Middle frontal gyrus (tissue), 1 donor: ENCODE data around the gene CCNY.

Source experiments
- DNase-seq: peaks from one replicate; pipeline ENCODE4 v3.0.0-alpha.2; 2015; ENCODE audit warnings: low spot score; ENCODE audit errors: extremely low spot score

Gene CCNY

GRCh38 chr10:35448687-35449662 is 112.7 kb downstream of the CCNY start:
- no peak for DNase-seq

- DNase-seq: no peak
These were observed 113.6 kb downstream of the CCNY start for GRCh38 chr10:35449944-35450343.

DNA sequence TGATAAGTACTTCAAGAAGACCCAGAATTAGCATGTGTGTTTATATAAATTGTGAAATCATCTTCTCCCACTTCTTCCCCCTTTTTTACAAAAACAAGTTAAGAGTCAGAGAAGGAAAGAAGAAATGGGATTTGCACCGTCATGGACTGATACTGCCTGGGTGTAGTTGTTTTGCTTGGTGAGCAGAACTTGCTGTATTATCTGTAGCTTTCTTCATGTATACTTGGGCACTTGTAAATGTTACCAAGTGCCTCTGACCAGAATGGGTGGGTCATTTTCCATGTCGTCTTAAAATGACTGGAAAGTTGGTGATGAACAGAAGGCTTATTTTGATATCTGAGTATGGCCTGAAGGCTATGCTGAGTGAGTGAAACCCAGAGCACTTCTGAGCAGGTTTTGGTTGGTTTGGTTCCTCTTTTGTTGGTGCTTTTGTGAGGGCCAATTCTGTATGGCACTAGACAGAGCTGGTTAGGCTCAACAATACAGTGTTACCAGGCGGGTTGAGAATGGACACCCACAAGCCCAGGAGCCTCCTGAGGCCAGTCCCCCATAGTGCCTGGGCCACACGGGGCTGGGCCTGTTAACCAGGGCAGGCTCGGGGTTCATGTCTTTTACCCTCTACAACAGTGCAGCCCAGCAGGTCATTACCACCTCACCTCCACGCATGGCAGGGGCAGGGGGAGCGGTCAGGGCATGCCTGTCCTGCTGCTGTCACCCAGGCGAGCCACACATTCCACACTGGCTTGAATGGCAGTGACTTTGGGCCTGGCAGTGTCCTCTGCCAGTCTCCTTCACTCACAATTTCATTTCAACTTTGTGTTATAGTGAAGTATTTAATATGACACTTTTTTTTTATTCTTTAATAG is 115.1 kb downstream of the CCNY start:
- no peak for DNase-seq

GRCh38 chr10:35452171-35452570 is 115.9 kb downstream of the CCNY start:
- DNase-seq: no peak

DNA sequence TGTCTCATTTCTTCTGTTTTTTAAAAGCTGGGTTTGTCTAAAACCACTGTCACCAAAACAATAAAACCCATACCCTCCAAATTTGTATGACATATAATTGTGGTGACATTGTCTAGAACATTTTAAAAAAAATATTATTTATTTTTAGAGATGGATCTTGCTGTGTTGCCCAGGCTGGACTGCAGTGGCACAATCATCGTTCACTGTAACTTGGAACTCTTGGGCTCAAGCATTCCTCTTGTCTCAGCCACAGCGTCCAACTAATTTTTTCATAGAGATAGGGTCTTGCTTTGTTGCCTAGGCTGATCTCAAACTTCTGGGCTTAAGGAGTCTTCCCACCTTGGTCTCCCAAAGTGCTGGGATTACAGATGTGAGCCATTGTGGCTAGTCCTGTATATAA is 116.5 kb downstream of the CCNY start:
- no peak for DNase-seq

DNA sequence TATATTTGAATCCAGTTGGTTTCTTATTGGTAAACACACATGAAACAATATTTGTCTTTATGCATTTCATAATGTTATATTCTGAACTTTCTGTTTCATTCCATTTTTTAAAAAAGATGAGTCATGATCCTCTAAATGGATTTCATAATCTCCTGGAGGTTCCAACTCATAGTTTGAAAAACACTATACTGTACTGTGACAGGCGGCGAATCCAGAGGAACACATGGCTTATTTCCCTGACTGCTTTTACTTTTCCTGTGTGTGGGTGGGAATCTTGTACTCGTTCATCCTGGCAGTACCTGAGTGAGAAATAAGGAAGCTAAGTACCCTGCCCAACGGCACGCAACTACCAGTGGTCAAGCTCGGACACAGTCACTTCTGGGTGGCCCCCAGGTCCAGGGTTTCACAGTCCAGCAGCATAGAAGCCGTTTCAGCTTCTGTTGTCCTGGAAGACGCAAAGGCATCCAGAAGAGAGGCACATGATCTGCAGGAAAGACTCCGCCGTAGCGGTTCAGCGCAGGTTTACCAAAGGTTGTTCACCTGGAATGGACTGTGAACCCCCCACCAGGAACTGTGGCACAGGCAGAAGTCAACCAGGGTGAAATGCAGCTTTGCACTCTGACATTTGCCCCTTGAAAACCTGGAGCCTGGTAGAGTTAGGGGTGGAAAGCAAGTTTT is 117.7 kb downstream of the CCNY start:
- DNase-seq: peak; percentile 54

- DNase-seq: no peak
These were observed 119.9 kb downstream of the CCNY start for GRCh38 chr10:35456153-35456720.

DNA sequence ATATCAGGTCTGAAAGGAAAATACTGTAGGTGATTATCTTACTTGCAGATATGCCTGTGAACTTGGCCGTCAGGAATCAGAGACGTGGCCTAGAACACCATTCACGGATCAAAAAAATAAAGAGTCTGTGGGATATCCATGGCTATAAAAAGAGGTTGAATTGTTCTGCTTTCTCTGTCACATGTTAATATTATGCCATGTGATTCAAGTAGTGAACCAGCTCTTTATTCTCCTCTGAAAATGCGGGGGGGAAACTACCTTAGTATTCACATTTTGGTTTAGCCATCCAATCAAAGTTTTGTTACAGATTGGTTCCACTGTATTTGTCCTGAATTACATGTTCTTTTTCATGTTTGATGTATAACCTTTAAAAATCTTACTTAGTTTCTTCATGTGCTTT is 120.5 kb downstream of the CCNY start:
- no peak for DNase-seq

GRCh38 chr10:35458500-35459448 is 122.5 kb downstream of the CCNY start:
- DNase-seq: peak; percentile 39

DNA sequence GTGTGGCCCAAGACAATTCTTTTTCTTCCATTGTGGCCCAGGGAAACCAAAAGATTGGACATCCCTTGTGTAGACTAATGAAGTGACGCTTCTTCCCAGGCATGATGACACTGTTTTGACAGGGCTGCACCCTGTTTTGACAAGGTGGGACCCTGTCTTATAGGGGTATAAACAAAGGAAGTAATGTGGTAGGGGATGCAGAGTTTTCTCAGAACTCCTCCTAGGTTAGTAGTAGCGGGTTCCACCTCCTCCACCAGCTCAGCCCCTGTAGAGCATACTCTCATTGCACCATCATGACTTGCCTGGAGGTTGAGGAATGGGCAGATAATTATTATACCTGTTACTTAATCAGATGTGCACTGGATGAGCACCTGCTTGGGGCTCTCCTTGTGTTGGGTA is 123.1 kb downstream of the CCNY start:
- no peak for DNase-seq

DNA sequence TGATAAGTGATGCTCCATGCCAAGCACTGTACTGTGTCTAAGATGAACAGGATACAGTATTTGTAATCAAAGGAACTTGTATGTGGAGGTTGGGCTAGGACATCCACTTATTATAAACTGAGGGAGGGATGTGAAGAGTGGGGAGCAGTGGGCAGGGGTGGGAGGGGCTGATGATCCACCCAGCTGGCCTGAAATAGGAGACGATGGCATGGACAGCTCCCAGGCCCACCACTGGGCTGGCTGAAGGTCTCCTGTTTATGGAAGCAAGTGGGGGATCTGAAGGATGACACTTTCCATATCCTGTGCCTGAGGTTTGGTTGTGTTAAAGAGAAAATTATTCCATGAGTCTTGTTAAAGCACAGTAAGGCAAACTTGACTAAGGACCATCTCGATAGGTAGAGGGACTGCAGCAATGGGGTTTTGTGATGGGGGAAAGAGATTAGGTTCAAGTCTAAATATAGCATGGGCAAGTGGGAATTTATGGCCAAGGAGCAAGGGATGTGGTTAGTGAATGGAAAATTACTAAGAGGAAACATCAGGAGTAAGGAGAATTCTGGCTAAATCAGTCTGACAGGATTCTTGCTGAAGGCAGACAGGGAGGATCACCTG is 124.6 kb downstream of the CCNY start:
- DNase-seq: no peak

DNA sequence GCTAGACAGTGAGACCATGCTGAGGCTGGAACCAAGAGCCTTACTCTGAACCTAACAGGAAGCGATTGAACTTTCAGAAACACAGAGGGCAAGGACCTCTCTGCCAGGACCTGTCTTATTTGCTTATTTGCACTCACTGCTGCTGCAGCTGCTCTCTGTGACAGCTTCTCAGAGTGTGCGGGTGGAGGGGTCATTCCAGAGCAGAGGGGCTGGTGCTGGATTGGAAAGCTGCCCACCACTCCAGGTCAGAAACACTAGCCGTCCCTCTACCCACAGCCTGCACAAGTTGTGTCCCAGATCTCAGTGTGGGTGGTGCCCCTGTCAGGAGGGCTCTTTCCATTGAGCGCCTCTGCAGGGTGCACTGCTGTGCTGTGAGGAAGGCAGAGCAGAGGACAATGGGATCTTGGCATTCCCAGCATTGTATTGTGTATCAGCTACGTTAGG is 126.2 kb downstream of the CCNY start:
- DNase-seq: no peak

- no peak for DNase-seq
These were observed 127.0 kb downstream of the CCNY start for GRCh38 chr10:35463105-35463867.

- DNase-seq: no peak
These were observed 127.6 kb downstream of the CCNY start for GRCh38 chr10:35463878-35464277.

DNA sequence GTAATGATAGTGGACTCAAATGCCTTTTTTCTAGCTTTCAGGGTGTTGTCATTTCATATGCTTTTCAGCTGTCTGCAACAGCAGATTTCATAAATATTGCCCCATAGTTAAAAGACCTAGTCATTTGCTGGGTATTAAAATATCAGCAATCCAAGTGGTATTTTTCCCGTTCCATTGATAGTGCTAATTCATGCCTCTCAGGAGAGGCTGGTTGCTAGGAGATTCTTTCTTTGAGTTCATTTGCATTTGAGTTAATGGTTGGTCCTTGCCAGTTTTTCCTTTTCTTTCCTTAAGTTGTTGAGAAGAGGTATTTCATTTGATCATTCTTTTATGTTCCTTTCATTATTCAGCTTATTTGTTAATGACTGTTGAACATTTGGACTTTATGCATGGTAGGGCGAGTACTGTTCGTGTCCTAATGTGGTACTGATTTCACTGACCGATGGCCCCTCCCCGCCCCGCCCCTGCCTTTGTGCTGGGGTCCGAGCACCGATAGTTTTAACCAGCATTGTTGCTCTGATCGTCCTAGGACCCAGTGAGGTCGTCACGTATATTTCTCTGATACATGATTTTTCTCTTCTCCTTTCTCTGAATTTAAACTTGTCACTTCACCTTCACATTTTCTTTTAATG is 128.6 kb downstream of the CCNY start:
- DNase-seq: no peak

GRCh38 chr10:35465673-35466072 is 129.4 kb downstream of the CCNY start:
- no peak for DNase-seq

DNA sequence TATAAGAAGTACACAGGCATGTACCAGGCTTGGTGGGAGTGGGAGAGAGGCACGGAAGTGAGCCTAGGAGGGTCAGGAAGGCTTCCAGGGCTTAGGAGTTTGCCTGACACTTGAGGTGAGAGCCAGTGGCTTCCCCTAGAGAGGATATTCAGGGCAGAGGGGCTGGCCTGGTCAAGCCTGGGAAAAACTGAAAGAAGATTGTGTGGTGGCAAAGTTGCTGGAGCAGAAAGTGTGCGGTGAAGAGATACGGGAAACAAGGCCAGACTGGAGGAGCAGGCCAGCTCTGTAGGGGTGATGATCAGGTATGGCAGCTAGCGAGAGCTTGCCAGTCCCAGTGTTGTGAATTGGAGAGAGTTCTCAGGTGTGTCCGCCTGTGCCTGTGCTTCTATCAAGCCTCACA is 129.9 kb downstream of the CCNY start:
- DNase-seq: no peak

DNA sequence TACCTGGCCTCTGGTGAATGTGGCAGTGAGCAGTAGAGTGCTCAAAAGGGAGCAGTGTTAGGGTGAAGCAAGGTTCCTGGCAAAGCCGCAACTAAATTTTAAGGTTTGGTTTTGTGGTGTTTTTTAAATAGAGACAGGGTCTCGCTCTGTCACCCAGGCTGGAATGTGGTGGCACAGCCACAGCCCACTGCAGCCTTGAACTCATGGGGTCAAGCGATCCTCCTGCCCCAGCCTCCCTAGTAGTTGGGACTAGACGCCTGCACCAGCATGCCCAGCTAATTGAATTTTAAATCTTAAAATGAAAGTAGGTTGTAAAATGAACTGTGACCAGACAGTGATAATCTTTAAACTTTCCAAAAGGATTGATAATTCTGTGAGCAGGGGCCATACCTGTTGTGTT is 130.4 kb downstream of the CCNY start:
- no peak for DNase-seq
